ENCODE results near the gene STK25. TPM values are rescaled to one million over a fixed set of nuclear protein-coding genes. Genes with fewer than 3 reads are reported as not detected.

The STK25 gene
- total RNA-seq, 1 donor from 2014 or later, result 211 TPM

GRCh38 chr2:241489733-241490680 lies 18.4 kb downstream of the STK25 start:
- no peak for DNase-seq (ENCODE audit: low read depth)
- Histone ChIP-seq H3K27me3 (ENCODE audit: insufficient read depth, low read length) (no peaks in the 10 kb centered on the region), H3K36me3 (ENCODE audit: insufficient read depth, low read length) (peaks cover 8% of the 10 kb centered on the region), H3K79me2 (ENCODE audit: insufficient read depth, low read length) (no peaks in the 10 kb centered on the region), H3K4me1 (ENCODE audit: insufficient read depth, low read length) (no peaks in the 10 kb centered on the region), H3K9ac (ENCODE audit: low read length) (no peak overlapping the region), H4K20me1 (ENCODE audit: insufficient read depth, low read length) (peaks cover 14% of the 10 kb centered on the region), H2AFZ (ENCODE audit: low read depth, low read length) (no peak overlapping the region), H3K4me3 (ENCODE audit: insufficient read depth, low read depth, low read length) (no peak overlapping the region), H3K4me2 (ENCODE audit: low read length) (no peak overlapping the region), H3K9me3 (ENCODE audit: insufficient read depth, low read depth, low read length) (no peaks in the 10 kb centered on the region), H3K27ac (ENCODE audit: low read depth, low read length) (no peak overlapping the region)
- no peak for TF ChIP-seq CTCF (IDR thresholded peaks at IDR 0.05; ENCODE audit: insufficient read depth, low read depth, low read length)
- TF ChIP-seq EZH2 (IDR thresholded peaks at IDR 0.05; ENCODE audit: insufficient read depth, low read length), result no peak
- Mint-ChIP-seq H3K4me3 (ENCODE audit: unreplicated experiment) (no peak overlapping the region), H3K27me3 (ENCODE audit: low read depth, unreplicated experiment) (peaks cover 2% of the 10 kb centered on the region), H3K9me3 (ENCODE audit: unreplicated experiment) (no peaks in the 10 kb centered on the region), H3K36me3 (ENCODE audit: low read depth, unreplicated experiment) (peaks cover 14% of the 10 kb centered on the region), H3K27ac (ENCODE audit: unreplicated experiment) (peak overlapping the region; percentile 34), H3K4me1 (ENCODE audit: low read depth, unreplicated experiment) (no peaks in the 10 kb centered on the region)
- no peak for FAIRE-seq

GRCh38 chr2:241489088-241489487 lies 19.3 kb downstream of the STK25 start:
- Mint-ChIP-seq H3K27me3 (ENCODE audit: low read depth, unreplicated experiment) (peaks cover 3% of the 10 kb centered on the region), H3K4me3 (ENCODE audit: unreplicated experiment) (no peak overlapping the region), H3K27ac (ENCODE audit: unreplicated experiment) (no peak overlapping the region), H3K4me1 (ENCODE audit: low read depth, unreplicated experiment) (no peaks in the 10 kb centered on the region), H3K9me3 (ENCODE audit: unreplicated experiment) (no peaks in the 10 kb centered on the region), H3K36me3 (ENCODE audit: low read depth, unreplicated experiment) (peaks cover 13% of the 10 kb centered on the region)
- FAIRE-seq (peak; percentile 23), DNase-seq (ENCODE audit: low read depth) (no peak)
- H3K4me1 ChIP-seq (ENCODE audit: insufficient read depth, low read length), result no peaks in the 10 kb centered on the region
- H3K27ac ChIP-seq (ENCODE audit: low read depth, low read length), result no peak overlapping the region
- H3K9me3 ChIP-seq (ENCODE audit: insufficient read depth, low read depth, low read length), result no peaks in the 10 kb centered on the region
- no peaks in the 10 kb centered on the region for H3K79me2 ChIP-seq (ENCODE audit: insufficient read depth, low read length)
- no peak overlapping the region for H2AFZ ChIP-seq (ENCODE audit: low read depth, low read length)
- no peak overlapping the region for H3K9ac ChIP-seq (ENCODE audit: low read length)
- H3K4me3 ChIP-seq (ENCODE audit: insufficient read depth, low read depth, low read length), result no peak overlapping the region
- peaks cover 14% of the 10 kb centered on the region for H4K20me1 ChIP-seq (ENCODE audit: insufficient read depth, low read length)
- no peak overlapping the region for H3K4me2 ChIP-seq (ENCODE audit: low read length)
- H3K36me3 ChIP-seq (ENCODE audit: insufficient read depth, low read length), result peaks cover 8% of the 10 kb centered on the region
- TF ChIP-seq EZH2 (IDR thresholded peaks at IDR 0.05; ENCODE audit: insufficient read depth, low read length) (no peak), CTCF (IDR thresholded peaks at IDR 0.05; ENCODE audit: insufficient read depth, low read depth, low read length) (no peak)
- no peaks in the 10 kb centered on the region for H3K27me3 ChIP-seq (ENCODE audit: insufficient read depth, low read length)
